Measurements from ENCODE around the gene MED31. TPM values are rescaled to one million over a fixed set of nuclear protein-coding genes. Genes with fewer than 3 reads are reported as not detected.

Gene MED31
- total and polyA plus RNA-seq, 2 of the 4 experiments (the other 2 are of a cell fraction) = 5.6 to 11.6 TPM

DNA sequence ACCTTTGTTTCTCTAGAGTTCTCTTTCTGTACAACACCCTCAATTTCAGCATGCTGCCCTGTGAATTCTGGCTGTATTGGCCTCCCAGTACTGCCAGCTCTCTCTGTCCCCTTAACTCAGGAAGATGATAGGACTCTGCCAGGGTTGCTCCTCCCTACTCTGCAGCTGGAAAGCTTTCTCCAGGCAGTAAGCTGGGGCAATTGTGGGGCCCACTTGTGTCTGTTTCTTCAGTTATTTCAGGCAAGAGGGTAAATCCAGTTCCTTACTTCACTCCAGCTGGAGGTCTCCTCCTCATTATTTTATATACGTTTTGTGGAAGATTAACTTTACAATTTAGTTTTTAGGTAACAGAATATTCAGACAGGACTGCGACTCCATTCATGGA is 10.1 kb upstream of the MED31 start:
- ChIA-PET CTCF (interaction anchor here (0.5 kb wide), 1 partner anchor 229 kb away, joined by 3 read pairs; no protein-coding TSS in a partner anchor), POLR2A (ENCODE audit: unreplicated experiment) (no interaction called here)
- Histone ChIP-seq H3K14ac (replicated peaks; ENCODE audit: low read depth, low read length) (no peak overlapping the region), H3K4me2 (ENCODE audit: low read depth, low read length) (no peak overlapping the region), H3K4ac (ENCODE audit: low read depth, low read length) (no peak overlapping the region), H4K8ac (ENCODE audit: low read depth in 2 of 2, low read length in 2 of 2) (no peak overlapping the region), H3K36me3 (ENCODE audit: control insufficient read depth, insufficient read depth, low read length) (no peaks in the 10 kb centered on the region), H2BK15ac (ENCODE audit: low read depth, low read length) (no peak overlapping the region), H2AK5ac (ENCODE audit: low read depth, low read length) (no peak overlapping the region), H3K56ac (ENCODE audit: extremely low read depth, insufficient read depth, low read length) (no peak overlapping the region), H3K9ac (ENCODE audit: low read depth, low read length) (no peak overlapping the region), H3K27me3 (ENCODE audit: control insufficient read depth, insufficient read depth, low read length) (peaks cover 38% of the 10 kb centered on the region), H3K27ac (ENCODE audit: insufficient read depth, low read length) (no peak overlapping the region), H3K18ac (ENCODE audit: low read depth, low read length) (no peak overlapping the region), H3K9me3 (ENCODE audit: control insufficient read depth, insufficient read depth, low read length) (no peaks in the 10 kb centered on the region), H2BK5ac (ENCODE audit: low read depth, low read length, poor library complexity, severe bottlenecking) (no peak overlapping the region), H4K20me1 (ENCODE audit: insufficient read depth, low read length) (no peaks in the 10 kb centered on the region), H2BK120ac (ENCODE audit: low read depth, low read length) (no peak overlapping the region), H3K79me1 (ENCODE audit: low read depth in 1 of 2, low read length in 2 of 2) (no peaks in the 10 kb centered on the region), H2BK20ac (ENCODE audit: low read depth, low read length) (no peak overlapping the region), H3K4me1 (ENCODE audit: control insufficient read depth, insufficient read depth, low read length) (no peaks in the 10 kb centered on the region), H3K9me1 (ENCODE audit: insufficient read depth, low read length) (no peaks in the 10 kb centered on the region), H4K91ac (ENCODE audit: insufficient read depth, low read depth, low read length) (no peak overlapping the region), H3K23ac (ENCODE audit: low read depth, low read length) (no peak overlapping the region), H2AFZ (replicated peaks; ENCODE audit: low read length, poor library complexity) (no peak overlapping the region), H4K5ac (ENCODE audit: low read depth, low read length) (no peak overlapping the region), H2AK9ac (replicated peaks; ENCODE audit: low read depth, low read length, poor library complexity) (no peak overlapping the region), H3K4me3 (ENCODE audit: insufficient read depth, low read depth, low read length) (no peak overlapping the region)
- no peak for TF ChIP-seq MXI1 (IDR thresholded peaks at IDR 0.05; ENCODE audit: borderline replicate concordance, low read depth, low read length)
- TF ChIP-seq MAFK (IDR thresholded peaks at IDR 0.05; ENCODE audit: low read depth, low read length) = no peak
- TF ChIP-seq POLR2A (IDR thresholded peaks at IDR 0.05; ENCODE audit: low read depth, low read length) = no peak
- no peak for TF ChIP-seq SMC3 (IDR thresholded peaks at IDR 0.05; ENCODE audit: low read depth, low read length)
- TF ChIP-seq FOS (IDR thresholded peaks at IDR 0.05; ENCODE audit: low read depth, low read length) = no peak
- TF ChIP-seq, protein P1, sequence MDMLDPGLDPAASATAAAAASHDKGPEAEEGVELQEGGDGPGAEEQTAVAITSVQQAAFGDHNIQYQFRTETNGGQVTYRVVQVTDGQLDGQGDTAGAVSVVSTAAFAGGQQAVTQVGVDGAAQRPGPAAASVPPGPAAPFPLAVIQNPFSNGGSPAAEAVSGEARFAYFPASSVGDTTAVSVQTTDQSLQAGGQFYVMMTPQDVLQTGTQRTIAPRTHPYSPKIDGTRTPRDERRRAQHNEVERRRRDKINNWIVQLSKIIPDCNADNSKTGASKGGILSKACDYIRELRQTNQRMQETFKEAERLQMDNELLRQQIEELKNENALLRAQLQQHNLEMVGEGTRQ (IDR thresholded peaks at IDR 0.05; ENCODE audit: low read depth, low read length) = no peak
- TF ChIP-seq RFX5 (IDR thresholded peaks at IDR 0.05; ENCODE audit: low read depth, low read length) = no peak
- TF ChIP-seq, protein P2, sequence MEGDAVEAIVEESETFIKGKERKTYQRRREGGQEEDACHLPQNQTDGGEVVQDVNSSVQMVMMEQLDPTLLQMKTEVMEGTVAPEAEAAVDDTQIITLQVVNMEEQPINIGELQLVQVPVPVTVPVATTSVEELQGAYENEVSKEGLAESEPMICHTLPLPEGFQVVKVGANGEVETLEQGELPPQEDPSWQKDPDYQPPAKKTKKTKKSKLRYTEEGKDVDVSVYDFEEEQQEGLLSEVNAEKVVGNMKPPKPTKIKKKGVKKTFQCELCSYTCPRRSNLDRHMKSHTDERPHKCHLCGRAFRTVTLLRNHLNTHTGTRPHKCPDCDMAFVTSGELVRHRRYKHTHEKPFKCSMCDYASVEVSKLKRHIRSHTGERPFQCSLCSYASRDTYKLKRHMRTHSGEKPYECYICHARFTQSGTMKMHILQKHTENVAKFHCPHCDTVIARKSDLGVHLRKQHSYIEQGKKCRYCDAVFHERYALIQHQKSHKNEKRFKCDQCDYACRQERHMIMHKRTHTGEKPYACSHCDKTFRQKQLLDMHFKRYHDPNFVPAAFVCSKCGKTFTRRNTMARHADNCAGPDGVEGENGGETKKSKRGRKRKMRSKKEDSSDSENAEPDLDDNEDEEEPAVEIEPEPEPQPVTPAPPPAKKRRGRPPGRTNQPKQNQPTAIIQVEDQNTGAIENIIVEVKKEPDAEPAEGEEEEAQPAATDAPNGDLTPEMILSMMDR (conservative IDR thresholded peaks at IDR 0.05; ENCODE audit: low read depth, low read length) = no peak
- no peak for TF ChIP-seq RAD21 (IDR thresholded peaks at IDR 0.05; ENCODE audit: low read length)
- no CpG with 5 or more reads among the region's 2 CpGs for WGBS, 2 experiments (ENCODE audit: extremely low coverage in 2 of 2, insufficient read length in 1 of 2)
- DNase-seq = no peak
- BruUV-seq (replicated peaks) = no TSS peak
- in situ Hi-C loops (cut with MboI; ENCODE audit: low sequenced_read_pairs) (loop anchor here (10.0 kb wide), 3 partner anchors 133 to 353 kb away; partner anchors contain the start of genes RNASEK and TEKT1), dilution Hi-C loops (cut with HindIII; ENCODE audit: low sequenced_read_pairs, unreplicated experiment) (no loop called here), intact Hi-C loops (cut with micrococcal nuclease) (loop anchor here (10.0 kb wide), 1 partner anchor 93 kb away; the partner anchor contains the start of gene XAF1)
- no peak for ATAC-seq (ENCODE audit: low read depth)
